PC-3 (cell line): Measurements from ENCODE around the gene HGS.

ENCODE experiments used
- CTCF ChIP-seq: fragments of 300-600 bp; sonication (generic); conservative IDR thresholded peaks from 2 replicates; pipeline ENCODE4 v1.5.1; 2017; ENCODE audit warnings: antibody characterized with exemption, low read depth, mild to moderate bottlenecking, low read length
- EZH2 ChIP-seq: fragments of 300-600 bp; sonication (generic); IDR thresholded peaks from one replicate; pipeline ENCODE4 v1.6.1; 2017; ENCODE audit warnings: antibody characterized with exemption, mild to moderate bottlenecking, low read length; ENCODE audit not compliant: unreplicated experiment
- EZH2phosphoT487 ChIP-seq: fragments of 300-600 bp; sonication (generic); IDR thresholded peaks from 2 replicates; pipeline ENCODE4 v1.6.1; 2018; ENCODE audit warnings: mild to moderate bottlenecking, antibody characterized with exemption, low read length, borderline replicate concordance

- TF ChIP-seq EZH2 (no peak), CTCF (no peak), EZH2phosphoT487 (no peak)
Measured at GRCh38 chr17:81719410-81720266, 35.8 kb downstream of the HGS start.
